GM12878 (cell line): ENCODE measurements around the gene CCL25.
"Not testable (repeated sequence)": the region's sequence is repeated elsewhere in the genome, so short reads cannot be mapped to it uniquely, and the experiment has no call there.

Experiments used
- CHD2 ChIP-seq: IDR thresholded peaks from 2 replicates; pipeline ENCODE4 v1.6.1; 2011; ENCODE audit warnings: low read depth, low read length, improper control_type of control experiment, borderline replicate concordance
- CTCF ChIP-seq, 3 experiments: IDR thresholded peaks in 2 of 3; conservative IDR thresholded peaks in 1 of 3; 2 replicates each; pipeline ENCODE4 v1.5.1; 2011; ENCODE audit warnings: low read depth in 3 of 3, low read length in 3 of 3, mild to moderate bottlenecking in 3 of 3, control low read depth in 2 of 3, moderate library complexity in 2 of 3, inconsistent platforms in 1 of 3, mixed read lengths in 1 of 3; ENCODE audit not compliant: control insufficient read depth in 2 of 3, insufficient read depth in 1 of 3; ENCODE audit errors: extremely low read depth in 1 of 3
- E2F4 ChIP-seq: IDR thresholded peaks from 2 replicates; pipeline ENCODE4 v1.6.1; 2012; ENCODE audit warnings: low read depth, low read length, improper control_type of control experiment
- ELK1 ChIP-seq: IDR thresholded peaks from 2 replicates; pipeline ENCODE4 v1.6.1; 2012; ENCODE audit warnings: low read depth, low read length, improper control_type of control experiment
- EZH2 ChIP-seq: IDR thresholded peaks from 2 replicates; pipeline ENCODE4 v1.6.1; 2012; ENCODE audit warnings: low read depth, mild to moderate bottlenecking, control low read depth, inconsistent platforms, low read length, borderline replicate concordance; ENCODE audit not compliant: control insufficient read depth
- GABPA ChIP-seq: IDR thresholded peaks from 2 replicates; pipeline ENCODE4 v1.6.1; 2014; ENCODE audit warnings: antibody characterized with exemption, low read depth, mild to moderate bottlenecking, inconsistent platforms
- MYC ChIP-seq: IDR thresholded peaks from 2 replicates; pipeline ENCODE4 v1.6.1; 2011; ENCODE audit warnings: mild to moderate bottlenecking, low read length, moderate library complexity, inconsistent platforms; ENCODE audit not compliant: insufficient read depth, insufficient replicate concordance, insufficient read length, severe bottlenecking
- POU2F2 ChIP-seq: IDR thresholded peaks from 3 replicates; pipeline ENCODE4 v1.6.1; 2011; ENCODE audit warnings: low read depth, mild to moderate bottlenecking, low read length, borderline replicate concordance
- SMC3 ChIP-seq: IDR thresholded peaks from 2 replicates; pipeline ENCODE4 v1.6.1; 2011; ENCODE audit warnings: low read length, improper control_type of control experiment, borderline replicate concordance
- SREBF1 ChIP-seq: IDR thresholded peaks from 2 replicates; pipeline ENCODE4 v1.6.1; 2012; ENCODE audit warnings: mild to moderate bottlenecking, low read length
- WRNIP1 ChIP-seq: IDR thresholded peaks from 2 replicates; pipeline ENCODE4 v1.6.1; 2011; ENCODE audit warnings: low read depth, low read length, improper control_type of control experiment, borderline replicate concordance

GRCh38 chr19:8024256-8024655 is 28.3 kb upstream of the CCL25 start:
- not testable (repeated sequence) for TF ChIP-seq CTCF (IDR thresholded peaks at IDR 0.05 in 2 of 3, conservative IDR thresholded peaks at IDR 0.05 in 1 of 3; ENCODE audit: control insufficient read depth in 2 of 3, extremely low read depth in 1 of 3, insufficient read depth in 1 of 3, low read depth in 3 of 3, low read length in 3 of 3); E2F4; GABPA; EZH2; MYC; SREBF1; WRNIP1; CHD2; ELK1; SMC3; POU2F2
